ENCODE measurements around the gene NXNL2.

The NXNL2 gene

DNA sequence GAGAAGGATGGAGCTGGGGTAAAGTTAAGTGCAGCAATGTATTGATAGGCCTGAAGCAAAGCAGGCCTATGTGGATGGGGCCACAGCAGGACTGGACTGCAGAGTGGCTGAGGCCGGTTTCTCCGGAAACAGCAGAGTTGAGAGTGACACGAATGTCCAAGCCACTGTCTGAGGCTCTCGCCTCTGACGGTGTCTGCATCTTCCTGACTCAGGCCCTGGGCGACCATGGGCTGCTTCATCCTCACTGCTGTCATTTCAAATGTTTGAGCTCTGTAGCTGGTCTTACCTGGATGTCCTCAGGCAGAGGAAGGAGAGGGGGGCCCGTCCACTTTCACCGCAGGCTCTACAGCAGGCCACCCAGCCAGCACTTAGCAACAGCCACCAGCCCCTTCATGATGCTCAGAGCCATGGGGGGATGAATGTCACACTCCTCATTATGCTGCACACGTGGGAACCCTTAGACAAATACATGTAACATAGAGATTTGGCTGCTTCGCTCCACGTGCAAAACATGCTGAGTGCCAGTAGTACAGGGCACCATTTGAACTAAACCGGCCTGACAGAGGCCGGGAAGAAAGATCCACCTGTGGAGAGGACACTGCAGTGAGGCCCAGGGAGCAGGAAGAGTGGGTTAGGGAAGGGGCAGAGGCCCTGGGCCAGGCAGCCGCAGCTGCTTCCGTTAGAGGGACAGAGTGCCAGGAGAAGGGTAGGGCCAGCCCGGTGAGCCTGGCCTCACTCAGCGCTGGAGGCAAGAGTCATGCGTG, 31.7 kb upstream of the NXNL2 start:
- H3K27ac ChIP-seq, result no peak overlapping the region
- TF ChIP-seq ZFX (IDR thresholded peaks at IDR 0.05), result no peak
- TF ChIP-seq, protein P1, sequence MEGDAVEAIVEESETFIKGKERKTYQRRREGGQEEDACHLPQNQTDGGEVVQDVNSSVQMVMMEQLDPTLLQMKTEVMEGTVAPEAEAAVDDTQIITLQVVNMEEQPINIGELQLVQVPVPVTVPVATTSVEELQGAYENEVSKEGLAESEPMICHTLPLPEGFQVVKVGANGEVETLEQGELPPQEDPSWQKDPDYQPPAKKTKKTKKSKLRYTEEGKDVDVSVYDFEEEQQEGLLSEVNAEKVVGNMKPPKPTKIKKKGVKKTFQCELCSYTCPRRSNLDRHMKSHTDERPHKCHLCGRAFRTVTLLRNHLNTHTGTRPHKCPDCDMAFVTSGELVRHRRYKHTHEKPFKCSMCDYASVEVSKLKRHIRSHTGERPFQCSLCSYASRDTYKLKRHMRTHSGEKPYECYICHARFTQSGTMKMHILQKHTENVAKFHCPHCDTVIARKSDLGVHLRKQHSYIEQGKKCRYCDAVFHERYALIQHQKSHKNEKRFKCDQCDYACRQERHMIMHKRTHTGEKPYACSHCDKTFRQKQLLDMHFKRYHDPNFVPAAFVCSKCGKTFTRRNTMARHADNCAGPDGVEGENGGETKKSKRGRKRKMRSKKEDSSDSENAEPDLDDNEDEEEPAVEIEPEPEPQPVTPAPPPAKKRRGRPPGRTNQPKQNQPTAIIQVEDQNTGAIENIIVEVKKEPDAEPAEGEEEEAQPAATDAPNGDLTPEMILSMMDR (conservative IDR thresholded peaks at IDR 0.05), result no peak

DNA sequence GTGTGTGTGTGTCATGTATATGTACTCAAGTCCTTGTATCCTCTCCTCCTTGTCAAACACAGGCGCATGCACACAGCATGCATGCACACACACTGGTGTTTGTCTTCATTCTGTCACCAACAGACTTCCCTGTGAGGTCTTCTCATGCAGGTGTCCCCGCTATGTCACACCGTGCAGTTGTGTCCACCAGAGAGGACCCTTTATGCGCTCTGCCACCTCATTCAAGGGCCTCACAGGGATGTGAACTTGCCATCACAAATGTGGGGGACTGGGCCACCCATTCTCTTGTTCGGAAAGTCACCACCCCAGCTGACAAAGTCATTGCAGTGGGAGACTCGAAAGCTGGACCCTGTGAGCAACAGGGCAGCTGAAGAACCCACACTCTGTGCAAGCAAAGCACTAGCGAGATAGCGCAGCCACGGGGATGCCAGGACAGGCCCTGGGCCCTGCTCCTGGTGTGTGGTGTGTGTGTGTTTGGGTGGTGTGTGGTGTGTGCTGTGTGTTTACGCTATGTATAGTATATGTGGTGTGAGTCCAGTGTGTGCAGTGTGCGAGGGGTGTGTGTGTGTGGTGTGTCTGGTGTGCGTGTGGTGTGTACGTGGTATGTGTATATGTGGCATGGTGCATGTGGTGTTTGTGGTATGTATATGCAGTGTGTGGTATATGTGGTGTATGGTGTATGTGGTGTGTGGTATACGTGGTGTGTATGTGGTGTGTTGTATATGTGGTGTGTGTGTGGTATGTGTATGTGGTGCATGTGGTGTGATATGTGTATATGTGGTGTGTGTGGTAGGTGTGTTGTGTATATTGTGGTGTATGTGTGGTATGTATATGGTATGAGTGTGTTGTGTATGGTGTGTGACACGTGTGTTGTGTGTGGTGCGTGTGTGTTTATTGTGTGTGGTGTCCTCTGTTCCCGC, 30.9 kb upstream of the NXNL2 start:
- no peak for TF ChIP-seq ZFX (IDR thresholded peaks at IDR 0.05)
- TF ChIP-seq, protein P1 (conservative IDR thresholded peaks at IDR 0.05), result no peak
- H3K27ac ChIP-seq, result no peak overlapping the region

DNA sequence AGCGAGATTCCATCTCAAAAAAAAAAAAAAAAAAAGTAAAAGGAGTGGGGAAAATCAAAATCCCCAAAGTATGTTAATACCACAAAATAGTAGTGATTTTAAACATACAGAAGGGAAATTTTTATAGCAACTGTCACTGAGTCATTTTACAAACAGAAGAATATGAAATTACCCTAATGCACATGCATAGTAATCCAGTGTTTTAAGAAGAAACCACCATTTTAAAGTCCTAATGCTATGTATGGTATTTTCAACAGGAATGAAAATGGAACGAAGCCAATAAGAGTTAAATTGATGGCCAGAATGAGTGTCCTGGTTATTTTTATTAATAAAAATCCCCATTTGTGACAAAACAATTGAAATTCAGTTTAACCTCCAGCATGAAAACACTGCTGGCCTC, 26.7 kb upstream of the NXNL2 start:
- no peak overlapping the region for H3K27ac ChIP-seq
- TF ChIP-seq ZFX (IDR thresholded peaks at IDR 0.05), result no peak
- TF ChIP-seq, protein P1 (conservative IDR thresholded peaks at IDR 0.05), result no peak

DNA sequence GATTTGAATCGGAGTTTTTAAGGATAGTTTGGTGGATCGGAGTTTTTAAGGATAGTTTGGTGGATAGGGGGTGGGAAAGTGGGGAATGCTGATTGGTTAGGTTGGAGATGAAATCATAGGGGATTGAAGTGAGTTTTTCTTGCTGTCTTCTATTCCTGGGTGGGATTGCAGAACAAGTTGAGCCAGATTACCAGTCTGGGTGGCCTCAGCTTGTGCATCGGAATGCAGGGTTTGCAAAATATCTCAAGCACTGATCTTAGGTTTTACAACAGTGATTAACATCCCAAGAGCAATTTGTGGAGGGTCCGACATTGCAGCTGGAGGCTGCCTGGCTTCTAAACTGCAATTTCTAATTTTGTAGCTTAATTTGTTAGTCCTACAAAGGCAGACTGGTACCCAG, 23.1 kb upstream of the NXNL2 start:
- TF ChIP-seq ZFX (IDR thresholded peaks at IDR 0.05), result no peak
- TF ChIP-seq, protein P1 (conservative IDR thresholded peaks at IDR 0.05), result no peak
- no peak overlapping the region for H3K27ac ChIP-seq

DNA sequence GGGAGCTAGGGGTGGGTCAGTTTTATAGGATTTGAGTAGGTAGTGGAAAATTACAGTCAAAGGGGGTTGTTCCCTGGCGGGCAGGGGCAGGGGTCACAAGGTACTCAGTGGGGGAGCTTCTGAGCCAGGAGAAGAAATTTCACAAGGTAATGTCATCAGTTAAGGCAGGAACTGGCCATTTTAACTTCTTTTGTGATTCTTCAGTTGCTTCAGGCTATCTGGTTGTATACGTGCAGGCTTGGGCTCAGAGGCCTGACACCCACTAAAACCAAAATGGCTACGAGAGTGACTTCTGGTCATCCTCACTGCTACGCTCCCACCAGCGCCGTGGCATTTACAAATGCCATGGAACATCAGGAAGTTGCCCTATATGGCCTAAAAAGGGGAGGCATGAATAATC, 20.7 kb upstream of the NXNL2 start:
- TF ChIP-seq, protein P1 (conservative IDR thresholded peaks at IDR 0.05), result no peak
- TF ChIP-seq ZFX (IDR thresholded peaks at IDR 0.05), result no peak
- H3K27ac ChIP-seq, result no peak overlapping the region

DNA sequence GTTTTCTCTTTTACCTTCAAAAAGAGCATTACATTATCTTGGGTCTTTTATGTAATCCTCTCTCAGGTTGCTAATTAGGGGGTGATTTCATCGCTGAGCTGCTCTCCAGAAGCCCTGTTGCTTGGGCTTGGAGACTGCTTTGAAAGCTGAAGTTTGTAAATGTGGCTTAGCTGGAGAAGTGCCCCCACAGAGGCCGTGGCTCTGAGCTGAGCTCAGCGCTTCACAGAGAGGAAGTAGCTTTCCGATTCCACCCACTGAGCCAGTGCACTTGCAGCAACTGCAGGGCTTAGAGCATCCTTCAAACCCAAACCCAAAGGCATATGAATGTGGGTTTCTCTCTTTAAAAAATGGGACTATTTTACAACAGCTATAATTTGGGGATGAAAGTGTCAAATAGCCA, 13.7 kb upstream of the NXNL2 start:
- TF ChIP-seq, protein P1 (conservative IDR thresholded peaks at IDR 0.05), result no peak
- TF ChIP-seq ZFX (IDR thresholded peaks at IDR 0.05), result no peak
- H3K27ac ChIP-seq, result no peak overlapping the region

DNA sequence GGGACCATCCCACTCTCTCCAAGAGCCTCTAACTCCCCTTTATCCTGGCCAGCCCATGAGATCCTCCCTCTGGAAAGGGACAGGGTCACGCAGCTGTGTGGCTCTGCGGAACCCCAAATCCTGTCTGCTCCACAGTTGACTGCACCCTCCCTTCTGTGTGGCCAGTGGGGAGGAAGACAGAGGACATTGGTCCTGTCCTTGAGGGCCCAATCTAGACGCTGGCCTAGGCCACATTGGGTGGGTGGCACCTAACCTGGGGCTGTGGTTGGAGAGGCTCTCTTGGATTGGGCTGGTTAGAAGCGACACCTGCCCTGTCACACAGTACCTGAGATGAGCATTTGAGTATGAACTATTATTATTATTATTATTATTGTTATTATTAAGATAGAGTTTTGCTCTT, 12.6 kb upstream of the NXNL2 start:
- no peak for TF ChIP-seq ZFX (IDR thresholded peaks at IDR 0.05)
- TF ChIP-seq, protein P1 (conservative IDR thresholded peaks at IDR 0.05), result no peak
- no peak overlapping the region for H3K27ac ChIP-seq
